K562 (cell line): ENCODE results near the gene ZSCAN5C. TPM values are rescaled to one million over a fixed set of nuclear protein-coding genes. Genes with fewer than 3 reads are reported as not detected.
"Not testable (repeated sequence)": the region's sequence is repeated elsewhere in the genome, so short reads cannot be mapped to it uniquely, and the experiment has no call there.

Experiments
- ATAC-seq: fragments of 200-7000 bp; cut with Tn5 transposase; 3 replicates; pipeline ENCODE4 v1.9.1; 2020; ENCODE audit warnings: moderate library complexity
- BruUV-seq: library from RNA; stranded (reverse); fragments of 400-500 nt; replicated peaks from 2 replicates; lab custom pipeline; 2021; lab: Mats Ljungman, UMichigan
- CTCF ChIA-PET: fragments of 300-600 bp; formaldehyde crosslinking; extraction: SDS; loops from one replicate; lab custom pipeline; 2021; ENCODE audit warnings: low intra/inter-chr PET ratio; lab: Yijun Ruan, JAX
- POLR2A ChIA-PET: fragments of 300-600, 350-650 bp; sonication (Branson Sonifier 250); formaldehyde crosslinking; extraction: SDS; loops from one replicate; lab custom pipeline; 2021; ENCODE audit warnings: antibody characterized with exemption, inconsistent platforms; lab: Yijun Ruan, JAX
- DNase-seq, 4 experiments: peaks; one replicate each; pipeline versions ENCODE4 v3.0.0 to v3.0.0-alpha.2; 2011 to 2018; ENCODE audit warnings: low spot score in 3 of 4, mixed read lengths in 3 of 4; ENCODE audit errors: extremely low read depth in 1 of 4
- FAIRE-seq: peaks from 2 replicates; lab custom pipeline; 2011; peaks lifted over from hg19 to GRCh38; lab: Jason Lieb, UNC
- H2AFZ ChIP-seq: 2 replicates; pipeline ENCODE4 v1.6.0; 2011; ENCODE audit warnings: low read depth, low read length, control low read depth, inconsistent platforms
- H3K27ac ChIP-seq: fragments of 200-600 bp; 3 replicates; pipeline ENCODE4 v1.8.0; 2011; ENCODE audit warnings: low read depth, mild to moderate bottlenecking, control low read depth, inconsistent platforms, low read length, moderate library complexity, mixed read lengths; ENCODE audit errors: extremely low read depth
- H3K27me3 ChIP-seq, 2 experiments: fragments of 300-600 bp in 1 of 2; 2 replicates in 1 of 2; 3 replicates in 1 of 2; pipeline versions ENCODE4 v1.6.0 to v1.8.0; 2011; ENCODE audit warnings: inconsistent platforms in 2 of 2, low read length in 2 of 2, mild to moderate bottlenecking in 1 of 2, mixed read lengths in 1 of 2, moderate library complexity in 1 of 2; ENCODE audit not compliant: control insufficient read depth in 2 of 2, insufficient read depth in 2 of 2
- H3K36me3 ChIP-seq: fragments of 300-600 bp; 3 replicates; pipeline ENCODE4 v1.8.0; 2011; ENCODE audit warnings: mild to moderate bottlenecking, low read length, inconsistent platforms; ENCODE audit not compliant: control insufficient read depth, insufficient read depth
- H3K4me1 ChIP-seq, 2 experiments: fragments of 200-600 bp in 1 of 2; replicated peaks in 1 of 2; 2 replicates in 1 of 2; 3 replicates in 1 of 2; pipeline versions ENCODE4 v1.5.1 to v1.8.0; 2011; ENCODE audit warnings: inconsistent platforms in 2 of 2, low read length in 2 of 2, mild to moderate bottlenecking in 1 of 2, mixed read lengths in 1 of 2, moderate library complexity in 1 of 2; ENCODE audit not compliant: control insufficient read depth in 2 of 2, insufficient read depth in 2 of 2
- H3K4me2 ChIP-seq: 2 replicates; pipeline ENCODE4 v1.6.1; 2011; ENCODE audit warnings: low read length, control low read depth, inconsistent platforms, mixed read lengths; ENCODE audit not compliant: insufficient read depth
- H3K4me3 ChIP-seq: fragments of 200-600 bp; sonication (generic), shearing (Covaris generic); 2 replicates; pipeline ENCODE4 v1.5.1; 2016; ENCODE audit warnings: control low read depth, inconsistent platforms
- H3K79me2 ChIP-seq: fragments of 200-600 bp; 3 replicates; pipeline ENCODE4 v1.8.0; 2011; ENCODE audit warnings: low read length, inconsistent platforms; ENCODE audit not compliant: control insufficient read depth, insufficient read depth
- H3K9ac ChIP-seq, 2 experiments: 2 replicates each; pipeline versions ENCODE4 v1.6.0 to v1.6.1; 2011; ENCODE audit warnings: low read depth in 2 of 2, low read length in 2 of 2, control low read depth in 1 of 2, inconsistent platforms in 1 of 2, mild to moderate bottlenecking in 1 of 2, mixed read lengths in 1 of 2; ENCODE audit not compliant: insufficient read depth in 1 of 2
- H3K9me1 ChIP-seq: one replicate; pipeline ENCODE4 v1.6.0; 2011; ENCODE audit warnings: inconsistent platforms, mild to moderate bottlenecking, low read length, moderate library complexity; ENCODE audit not compliant: control insufficient read depth, insufficient read depth
- H3K9me3 ChIP-seq: replicated peaks from 2 replicates; pipeline ENCODE4 v1.5.1; 2011; ENCODE audit warnings: low read depth, low read length, inconsistent platforms; ENCODE audit not compliant: control insufficient read depth, insufficient read depth
- H4K20me1 ChIP-seq: replicated peaks from 2 replicates; pipeline ENCODE4 v1.6.1; 2011; ENCODE audit warnings: low read length, inconsistent platforms, mixed read lengths; ENCODE audit not compliant: control insufficient read depth, insufficient read depth
- CC2D1A ChIP-seq: fragments of 450-650 bp; IDR thresholded peaks from 2 replicates; pipeline ENCODE4 v1.6.1; 2017; ENCODE audit warnings: mild to moderate bottlenecking
- CHD1 ChIP-seq: fragments of 200-600 bp; sonication (generic); IDR thresholded peaks from one replicate; pipeline ENCODE4 v1.6.1; 2012; ENCODE audit warnings: mild to moderate bottlenecking, moderate library complexity, low read length, inconsistent platforms
- CREBBP ChIP-seq: IDR thresholded peaks from one replicate; pipeline ENCODE4 v1.6.1; 2012; ENCODE audit warnings: low read depth, mild to moderate bottlenecking, control low read depth, inconsistent platforms, low read length
- JUN ChIP-seq, 2 experiments: sonication (generic) in 1 of 2; formaldehyde crosslinking in 1 of 2; IDR thresholded peaks; 2 replicates each; pipeline versions ENCODE4 v1.6.1 to v1.8.0; 2012 to 2022; ENCODE audit warnings: borderline replicate concordance in 2 of 2, mild to moderate bottlenecking in 2 of 2, improper control_type of control experiment in 1 of 2, low read depth in 1 of 2, low read length in 1 of 2, missing genetic modification reagents in 1 of 2
- KAT8 ChIP-seq: fragments of 450-650 bp; IDR thresholded peaks from 2 replicates; pipeline ENCODE4 v1.6.1; 2016; ENCODE audit warnings: low read depth, mild to moderate bottlenecking
- MTA3 ChIP-seq: fragments of 450-650 bp; formaldehyde crosslinking; IDR thresholded peaks from 2 replicates; pipeline ENCODE4 v1.6.1; 2017; ENCODE audit warnings: mild to moderate bottlenecking, borderline replicate concordance
- SMAD1 ChIP-seq: fragments of 150-350 bp; IDR thresholded peaks from 2 replicates; pipeline ENCODE4 v1.6.1; 2014; ENCODE audit warnings: low read length, low read depth; ENCODE audit not compliant: partially characterized antibody
- TAF1 ChIP-seq: IDR thresholded peaks from 2 replicates; pipeline ENCODE4 v1.6.1; 2011; ENCODE audit warnings: mild to moderate bottlenecking, low read length, moderate library complexity; ENCODE audit not compliant: insufficient read depth, control insufficient read depth, severe bottlenecking; ENCODE audit errors: extremely low read depth
- ZKSCAN8 ChIP-seq: fragments of 200-800 bp; sonication (Bioruptor generic); IDR thresholded peaks from 2 replicates; pipeline ENCODE4 v1.6.1; 2016; ENCODE audit warnings: missing genetic modification characterization, missing compliant biosample characterization
- ZSCAN29 ChIP-seq: fragments of 450-650 bp; IDR thresholded peaks from 2 replicates; pipeline ENCODE4 v1.6.1; 2017
- WGBS: fragments of 100-300 bp; shearing (Covaris generic); methylation state at CpG from one replicate; pipeline ENCODE4 v1.1.6; 2016; ENCODE audit warnings: low coverage, mixed read lengths; ENCODE audit not compliant: insufficient coverage; ENCODE audit errors: missing lambda C conversion rate; 5-methylcytosine and 5-hydroxymethylcytosine counted together
- in situ Hi-C: fragments of 300-500 bp; cut with MboI; formaldehyde crosslinking; loops from 4 replicates; pipeline ENCODE4 v1.15.0; 2018; ENCODE audit warnings: inconsistent platforms, mixed read lengths
- intact Hi-C: fragments of 100-400 bp; cut with micrococcal nuclease; formaldehyde crosslinking; loops from 2 replicates; pipeline ENCODE4 v1.14.2; 2022
- polyA plus RNA-seq, 8 experiments: library from polyadenylated mRNA; depleted of rRNA in 4 of 8; stranded (reverse) in 5 of 8; unstranded in 3 of 8; fragments of >200 nt; fragmentation: Nextera tagmentation in 2 of 8; fragmentation: Illumina TruSeq in 1 of 8; extraction: Ambion mirVana in 2 of 8; extraction: Trizol in 1 of 8; gene quantifications; 2 replicates each; pipeline versions ENCODE4 v1.2.1 to v1.2.3, GENCODE V29; 2011 to 2014; ENCODE audit warnings: inconsistent platforms in 1 of 8, missing spikeins in 1 of 8
- total RNA-seq, 7 experiments: library from RNA; depleted of rRNA in 6 of 7; stranded (reverse); fragments of >200 nt in 6 of 7; fragmentation: Illumina TruSeq in 2 of 7; extraction: Trizol in 2 of 7; gene quantifications; 2 replicates each; pipeline versions ENCODE4 v1.2.1 to v1.2.3, GENCODE V29; 2011 to 2021; ENCODE audit warnings: low replicate concordance in 1 of 7
- TF ChIP-seq, protein P1 (sequence below): fragments of 450-650 bp; conservative IDR thresholded peaks from 2 replicates; pipeline ENCODE4 v1.6.1; 2016; ENCODE audit warnings: missing genetic modification characterization, low read depth, mild to moderate bottlenecking, control low read depth, missing compliant biosample characterization

The ZSCAN5C gene
- total and polyA plus RNA-seq, 9 of the 15 experiments (the other 6 are each of a cell fraction or from before 2014, with no cell fraction given), result 0.07 TPM; not detected in 8

DNA sequence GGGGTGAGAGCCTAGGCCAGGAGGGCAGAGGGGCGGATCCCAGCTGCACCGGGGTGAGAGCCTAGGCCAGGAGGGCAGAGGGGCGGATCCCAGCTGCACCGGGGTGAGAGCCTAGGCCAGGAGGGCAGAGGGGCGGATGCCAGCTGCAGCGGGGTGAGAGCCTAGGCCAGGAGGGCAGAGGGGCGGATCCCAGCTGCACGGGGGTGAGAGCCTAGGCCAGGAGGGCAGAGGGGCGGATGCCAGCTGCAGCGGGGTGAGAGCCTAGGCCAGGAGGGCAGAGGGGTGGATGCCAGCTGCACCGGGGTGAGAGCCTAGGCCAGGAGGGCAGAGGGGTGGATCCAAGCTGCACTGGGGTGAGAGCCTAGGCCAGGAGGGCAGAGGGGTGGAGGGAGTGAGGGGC lies 25.8 kb upstream of the ZSCAN5C start:
- in situ Hi-C loops, H3K4me2 ChIP-seq, FAIRE-seq, H3K27ac ChIP-seq, CTCF ChIA-PET, intact Hi-C loops, H4K20me1 ChIP-seq, H3K79me2 ChIP-seq, H2AFZ ChIP-seq, H3K9ac ChIP-seq, BruUV-seq, H3K9me3 ChIP-seq, ATAC-seq, H3K36me3 ChIP-seq, H3K9me1 ChIP-seq, DNase-seq, H3K4me3 ChIP-seq: not testable (repeated sequence)
- H3K27me3 ChIP-seq, result peaks cover 0 to 31% of the 10 kb centered on the region in 2 experiments; a peak in 4 of 5 replicates
- peaks cover 5 to 23% of the 10 kb centered on the region in 2 experiments; a peak in 3 of 5 replicates for H3K4me1 ChIP-seq
- POLR2A ChIA-PET, result interaction anchor here (0.6 to 0.7 kb wide), 2 partner anchors 58 to 200 kb away, joined by 3 read pairs; no protein-coding TSS in a partner anchor
- WGBS, result 42% methylated on average over 3 of the region's 11 CpGs

DNA sequence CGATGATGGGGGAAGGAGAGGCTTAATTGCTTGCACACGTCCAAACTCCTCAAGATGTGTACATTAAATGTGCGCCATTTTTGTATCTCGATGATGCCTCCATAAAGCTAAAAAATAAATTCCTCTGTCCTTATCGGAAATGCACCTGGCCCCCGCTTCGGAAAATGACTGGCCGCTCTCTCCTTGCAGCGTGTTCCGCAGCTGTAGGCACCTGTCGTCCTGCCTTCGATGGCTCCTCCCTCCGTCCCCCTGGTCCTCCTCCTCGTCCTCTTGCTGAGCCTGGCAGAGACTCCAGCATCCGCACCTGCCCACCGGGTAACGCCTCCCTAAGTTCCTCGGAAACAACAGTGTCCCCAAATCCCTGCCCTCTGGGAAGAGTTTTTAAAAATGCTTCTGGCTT lies 25.2 kb upstream of the ZSCAN5C start:
- no peaks in the 10 kb centered on the region for H3K9me1 ChIP-seq
- H2AFZ ChIP-seq, result no peak overlapping the region
- intact Hi-C loops (no loop called here), in situ Hi-C loops (no loop called here)
- FAIRE-seq, result no peak
- 24% methylated on average over 17 of the region's 18 CpGs for WGBS
- peaks cover 3 to 33% of the 10 kb centered on the region in 2 experiments for H3K27me3 ChIP-seq
- TF ChIP-seq CC2D1A, result no peak
- TF ChIP-seq KAT8, result no peak
- TF ChIP-seq SMAD1, result no peak
- no peak for TF ChIP-seq ZSCAN29
- no peak for TF ChIP-seq ZKSCAN8
- no peak for TF ChIP-seq JUN (IDR thresholded peaks at IDR 0.05; ENCODE audit: borderline replicate concordance, low read depth, low read length)
- no peak for TF ChIP-seq JUN (CRISPR knock-in tag; IDR thresholded peaks at IDR 0.05; ENCODE audit: borderline replicate concordance)
- TF ChIP-seq, protein P1, sequence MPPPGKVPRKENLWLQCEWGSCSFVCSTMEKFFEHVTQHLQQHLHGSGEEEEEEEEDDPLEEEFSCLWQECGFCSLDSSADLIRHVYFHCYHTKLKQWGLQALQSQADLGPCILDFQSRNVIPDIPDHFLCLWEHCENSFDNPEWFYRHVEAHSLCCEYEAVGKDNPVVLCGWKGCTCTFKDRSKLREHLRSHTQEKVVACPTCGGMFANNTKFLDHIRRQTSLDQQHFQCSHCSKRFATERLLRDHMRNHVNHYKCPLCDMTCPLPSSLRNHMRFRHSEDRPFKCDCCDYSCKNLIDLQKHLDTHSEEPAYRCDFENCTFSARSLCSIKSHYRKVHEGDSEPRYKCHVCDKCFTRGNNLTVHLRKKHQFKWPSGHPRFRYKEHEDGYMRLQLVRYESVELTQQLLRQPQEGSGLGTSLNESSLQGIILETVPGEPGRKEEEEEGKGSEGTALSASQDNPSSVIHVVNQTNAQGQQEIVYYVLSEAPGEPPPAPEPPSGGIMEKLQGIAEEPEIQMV (tag), result no peak
- no peak for TF ChIP-seq MTA3
- TF ChIP-seq CHD1, result no peak
- no peak for TF ChIP-seq CREBBP
- TF ChIP-seq TAF1, result no peak
- no peaks in the 10 kb centered on the region for H3K79me2 ChIP-seq
- DNase-seq, result no peak
- POLR2A ChIA-PET, result interaction anchor here (0.6 to 0.7 kb wide), 2 partner anchors 59 to 199 kb away, joined by 3 read pairs; no protein-coding TSS in a partner anchor
- no peak overlapping the region for H3K4me3 ChIP-seq
- no peak overlapping the region for H3K4me2 ChIP-seq
- no peaks in the 10 kb centered on the region for H4K20me1 ChIP-seq
- no peak for ATAC-seq
- H3K36me3 ChIP-seq, result no peaks in the 10 kb centered on the region
- no peaks in the 10 kb centered on the region for H3K9me3 ChIP-seq
- BruUV-seq, result no TSS peak
- CTCF ChIA-PET, result no interaction called here
- H3K27ac ChIP-seq, result no peak overlapping the region
- H3K4me1 ChIP-seq, result peaks cover 5 to 21% of the 10 kb centered on the region in 2 experiments; a peak in 3 of 5 replicates
- H3K9ac ChIP-seq, result no peak overlapping the region; a peak in 1 of 4 replicates
